ACC112 (cell line): ENCODE data around the gene CREB3L2.

Source experiments
- H2AFZ ChIP-seq: fragments of 200-600 bp; sonication (generic); one replicate; pipeline ENCODE4 v1.6.0; 2017; ENCODE audit warnings: antibody characterized with exemption, low read length; ENCODE audit not compliant: unreplicated experiment
- H3K27ac ChIP-seq: fragments of 200-600 bp; sonication (generic); 2 replicates; pipeline ENCODE4 v1.5.1; 2014; ENCODE audit warnings: low read depth, mild to moderate bottlenecking, antibody characterized with exemption, low read length, moderate library complexity
- H3K27me3 ChIP-seq: fragments of 200-600 bp; sonication (generic); 2 replicates; pipeline ENCODE4 v1.6.1; 2014; ENCODE audit warnings: mild to moderate bottlenecking, antibody characterized with exemption, low read length, moderate library complexity, mixed read lengths; ENCODE audit not compliant: insufficient read depth
- H3K36me3 ChIP-seq: fragments of 200-600 bp; sonication (generic); 2 replicates; pipeline ENCODE4 v1.6.1; 2016; ENCODE audit warnings: mild to moderate bottlenecking, antibody characterized with exemption, low read length, moderate library complexity, mixed read lengths; ENCODE audit not compliant: insufficient read depth
- H3K4me1 ChIP-seq: fragments of 200-600 bp; sonication (generic); one replicate; pipeline ENCODE4 v1.6.1; 2016; ENCODE audit warnings: low read length, mixed read lengths; ENCODE audit not compliant: insufficient read depth, unreplicated experiment, control insufficient read depth
- H3K4me3 ChIP-seq: fragments of 200-600 bp; sonication (generic); 2 replicates; pipeline ENCODE4 v1.5.1; 2014; ENCODE audit warnings: mild to moderate bottlenecking, low read depth, low read length
- H3K79me2 ChIP-seq: fragments of 200-600 bp; sonication (generic); one replicate; pipeline ENCODE4 v1.6.0; 2016; ENCODE audit warnings: low read length; ENCODE audit not compliant: control insufficient read depth, unreplicated experiment, insufficient read depth

Gene CREB3L2

DNA sequence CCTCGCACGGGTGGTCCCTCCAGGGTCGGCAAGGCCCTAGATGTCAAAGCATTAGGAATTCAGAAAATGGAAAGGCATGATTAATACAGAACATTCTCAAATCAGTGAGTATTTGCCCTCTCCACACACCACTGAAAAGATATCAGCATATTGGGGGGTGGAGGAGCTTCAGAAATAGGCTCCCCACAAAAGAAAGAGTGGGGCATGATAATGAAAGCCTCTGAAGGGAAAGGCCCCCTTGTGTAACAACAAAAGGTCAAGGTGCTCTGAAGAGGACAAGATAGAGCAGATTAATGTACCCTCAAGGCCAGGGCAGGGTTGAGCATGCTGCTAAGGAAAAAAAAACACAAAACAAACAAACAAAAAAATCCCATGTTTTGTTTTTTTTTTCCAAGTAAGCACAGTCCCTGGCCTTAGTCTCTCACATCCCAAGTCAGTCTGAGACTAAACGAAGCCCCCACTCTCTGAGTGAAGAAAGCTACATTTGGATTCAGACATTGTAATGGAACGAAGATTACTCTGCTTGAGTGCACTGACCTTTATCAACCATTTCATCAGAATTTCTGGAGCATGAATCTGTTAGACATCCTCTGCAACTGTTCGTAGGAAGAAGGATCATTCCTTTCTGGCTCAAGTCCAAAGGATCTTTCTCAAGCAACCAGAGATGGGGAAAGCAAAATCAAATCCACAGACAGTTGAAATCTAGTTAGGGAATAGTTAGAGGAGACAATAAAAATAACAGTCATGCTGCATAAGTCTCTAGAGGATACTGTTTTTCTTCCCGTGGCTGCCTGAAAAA, 127.7 kb downstream of the CREB3L2 start:
- Histone ChIP-seq H3K4me3 (peak overlapping the region; percentile 9; the same call in 1 of the 2 replicates), H3K4me1 (peaks cover 55% of the 10 kb centered on the region), H3K36me3 (peaks cover 40% of the 10 kb centered on the region), H3K79me2 (no peaks in the 10 kb centered on the region), H2AFZ (no peak overlapping the region), H3K27me3 (no peaks in the 10 kb centered on the region), H3K27ac (peak overlapping the region; percentile 97)

DNA sequence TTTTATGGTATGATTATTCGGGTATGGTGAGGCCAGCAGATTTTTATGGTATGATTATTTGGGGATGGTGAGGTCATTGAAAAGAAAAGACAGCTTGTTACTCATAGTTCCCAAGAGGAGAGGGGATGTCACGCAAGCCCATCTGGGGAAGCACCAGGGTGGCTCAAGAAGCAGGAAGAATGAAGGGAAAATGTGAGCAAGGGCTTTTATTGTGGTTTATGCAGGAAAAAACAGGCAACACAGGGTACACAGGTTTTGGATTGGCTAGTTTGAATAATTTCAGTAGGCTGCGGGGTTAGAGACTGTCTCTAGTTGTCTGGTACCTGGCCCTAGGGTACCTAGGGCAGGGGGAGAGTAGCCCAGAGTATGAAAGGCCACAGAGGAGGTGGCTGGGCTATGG, 128.4 kb downstream of the CREB3L2 start:
- Histone ChIP-seq H3K27ac (peak overlapping the region; percentile 97), H3K4me1 (peaks cover 48% of the 10 kb centered on the region), H3K79me2 (no peaks in the 10 kb centered on the region), H2AFZ (no peak overlapping the region), H3K36me3 (peaks cover 39% of the 10 kb centered on the region), H3K4me3 (peak overlapping the region; percentile 9; the same call in 1 of the 2 replicates), H3K27me3 (no peaks in the 10 kb centered on the region)

DNA sequence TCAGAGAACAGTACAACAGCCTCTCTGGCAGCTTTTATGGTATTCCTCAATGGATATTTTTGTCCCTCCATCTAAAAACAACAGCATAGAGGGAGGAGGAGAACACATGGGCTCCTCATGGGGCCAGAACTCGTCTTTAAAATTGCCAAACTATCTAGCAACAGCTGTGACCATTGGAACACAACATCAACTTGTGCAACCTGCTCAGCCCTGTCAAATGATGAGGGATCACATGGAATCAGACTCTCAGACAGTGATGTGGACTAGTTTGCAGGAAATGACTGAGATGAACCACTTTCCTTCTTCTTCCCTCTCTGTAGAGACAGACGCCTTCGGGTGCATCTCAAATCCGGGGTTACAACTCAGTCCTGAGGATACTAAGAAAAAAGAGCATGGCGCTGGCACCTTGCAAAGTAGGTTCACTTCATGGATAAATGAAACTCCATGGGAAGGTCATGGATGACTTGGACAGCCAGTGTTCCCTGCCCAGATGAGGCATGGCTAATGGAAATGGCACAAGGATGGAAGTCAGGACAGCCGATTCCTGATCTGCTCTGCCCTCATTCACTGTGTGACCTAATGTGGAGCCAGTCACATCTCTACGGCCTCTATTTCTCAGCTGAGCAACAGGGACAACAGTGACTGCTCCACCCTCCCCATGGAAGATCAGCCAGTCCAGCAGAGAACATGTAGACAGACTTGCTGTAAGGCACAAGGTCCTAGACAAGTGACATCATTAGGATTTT, 130.5 kb downstream of the CREB3L2 start:
- Histone ChIP-seq H3K4me1 (peaks cover 39% of the 10 kb centered on the region), H3K79me2 (no peaks in the 10 kb centered on the region), H3K27me3 (no peaks in the 10 kb centered on the region), H3K4me3 (no peak overlapping the region), H3K36me3 (peaks cover 43% of the 10 kb centered on the region), H2AFZ (no peak overlapping the region), H3K27ac (0 out of 2 replicates have a peak overlapping the region, but pooled peaks have one; percentile 2)

DNA sequence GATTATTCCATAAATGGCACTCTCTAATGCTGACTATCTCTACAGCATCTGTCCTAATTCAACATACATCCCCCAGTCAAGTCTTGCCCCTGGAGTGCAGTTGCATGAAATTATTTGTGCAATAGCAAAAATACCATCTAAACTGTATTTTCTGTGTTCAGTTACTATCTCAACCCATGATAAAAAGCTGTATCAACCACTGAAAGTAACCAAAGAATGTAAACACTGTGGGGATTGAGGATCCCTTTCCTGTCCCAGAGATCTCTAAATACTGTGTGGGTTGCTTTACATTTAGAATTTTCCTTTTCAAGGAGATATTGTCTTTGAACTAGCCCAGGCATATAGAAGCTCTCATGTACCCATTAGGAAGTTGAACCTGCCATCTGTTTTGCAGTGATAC, 131.2 kb downstream of the CREB3L2 start:
- Histone ChIP-seq H3K79me2 (no peaks in the 10 kb centered on the region), H3K27ac (peak overlapping the region; percentile 2; the same call in 1 of the 2 replicates), H2AFZ (no peak overlapping the region), H3K36me3 (peaks cover 49% of the 10 kb centered on the region), H3K27me3 (no peaks in the 10 kb centered on the region), H3K4me1 (peaks cover 33% of the 10 kb centered on the region), H3K4me3 (no peak overlapping the region)

DNA sequence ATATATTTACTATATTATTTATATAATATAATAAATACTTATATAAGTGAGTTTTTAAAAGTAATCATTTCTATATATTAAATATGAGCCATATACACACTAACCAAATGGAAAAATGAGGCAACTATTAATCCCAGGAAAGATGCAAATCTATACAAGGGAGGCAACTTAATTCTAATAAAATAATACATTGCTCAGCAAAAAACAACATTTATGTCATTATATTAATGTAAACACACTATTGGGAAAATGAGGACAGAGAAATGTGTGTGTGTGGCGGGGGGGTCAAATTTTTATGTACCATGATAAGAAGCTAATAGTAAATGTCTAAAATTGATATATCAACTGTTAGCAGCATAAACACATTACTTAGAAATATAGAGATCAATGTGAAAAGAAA, 131.8 kb downstream of the CREB3L2 start:
- Histone ChIP-seq H3K4me3 (no peak overlapping the region), H3K27me3 (no peaks in the 10 kb centered on the region), H3K4me1 (peaks cover 27% of the 10 kb centered on the region), H3K36me3 (peaks cover 55% of the 10 kb centered on the region), H2AFZ (no peak overlapping the region), H3K27ac (no peak overlapping the region), H3K79me2 (no peaks in the 10 kb centered on the region)

DNA sequence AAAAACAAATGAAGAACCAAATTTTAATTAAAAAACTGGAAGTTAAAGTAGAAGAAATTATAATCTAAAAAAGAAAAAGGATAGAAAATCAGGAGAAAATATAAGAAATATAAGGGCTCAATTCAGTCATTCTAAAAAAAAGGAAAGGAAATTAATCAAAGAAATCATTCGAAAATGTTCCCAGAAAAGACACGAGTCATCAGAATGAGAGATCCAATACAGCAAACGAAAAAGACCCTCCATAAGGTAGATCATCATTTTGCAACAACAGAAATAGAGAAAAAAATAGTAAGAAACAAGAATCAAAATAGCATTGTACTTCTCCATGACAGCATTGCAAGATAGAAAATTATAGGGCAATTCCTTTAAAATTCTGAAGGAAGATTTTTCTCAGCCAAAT, 132.6 kb downstream of the CREB3L2 start:
- Histone ChIP-seq H3K4me3 (no peak overlapping the region), H2AFZ (no peak overlapping the region), H3K4me1 (peaks cover 19% of the 10 kb centered on the region), H3K36me3 (peaks cover 62% of the 10 kb centered on the region), H3K79me2 (no peaks in the 10 kb centered on the region), H3K27ac (no peak overlapping the region), H3K27me3 (no peaks in the 10 kb centered on the region)

DNA sequence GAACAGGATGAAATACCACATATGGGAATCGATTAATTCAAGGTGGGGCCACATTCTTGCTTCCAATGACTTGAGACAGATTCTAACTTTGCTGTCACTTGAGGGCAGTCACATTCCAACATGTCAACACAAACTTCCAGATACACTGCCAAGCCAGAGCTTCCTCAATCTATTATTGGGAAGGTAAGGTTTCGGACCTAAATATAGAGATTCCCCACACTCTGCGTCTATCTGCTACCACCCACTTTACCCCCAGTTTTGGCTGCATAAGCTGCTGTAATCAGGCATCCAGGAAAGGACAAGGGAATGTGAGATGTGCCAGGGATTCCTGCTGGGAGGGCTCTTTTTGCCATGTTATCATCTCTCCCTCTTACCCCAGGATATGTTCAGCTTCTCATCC, 134.6 kb downstream of the CREB3L2 start:
- Histone ChIP-seq H2AFZ (no peak overlapping the region), H3K27ac (no peak overlapping the region), H3K79me2 (no peaks in the 10 kb centered on the region), H3K36me3 (peaks cover 56% of the 10 kb centered on the region), H3K4me3 (no peak overlapping the region), H3K4me1 (peaks cover under 1% of the 10 kb centered on the region), H3K27me3 (no peaks in the 10 kb centered on the region)

DNA sequence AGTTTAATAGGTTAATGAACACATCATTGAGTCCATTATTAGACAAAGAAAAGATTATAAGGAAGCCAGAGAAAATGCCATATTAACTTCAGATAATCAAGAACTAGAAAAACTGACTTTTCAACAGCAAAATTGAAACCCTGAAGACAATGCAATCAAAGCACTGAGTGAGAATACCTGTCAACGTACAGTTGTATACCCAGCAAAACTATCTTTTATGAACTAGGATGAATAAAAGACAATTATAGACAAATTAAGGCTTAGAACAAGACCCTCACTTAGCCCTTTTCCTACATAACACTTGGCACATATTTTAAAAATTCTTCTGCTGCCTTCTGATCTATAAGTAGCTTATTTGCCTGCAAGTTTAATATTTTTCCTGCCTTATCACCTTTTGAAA, 136.1 kb downstream of the CREB3L2 start:
- H2AFZ ChIP-seq: no peak overlapping the region
- peaks cover 53% of the 10 kb centered on the region for H3K36me3 ChIP-seq
- H3K27ac ChIP-seq: no peak overlapping the region
- H3K27me3 ChIP-seq: no peaks in the 10 kb centered on the region
- no peaks in the 10 kb centered on the region for H3K4me1 ChIP-seq
- H3K4me3 ChIP-seq: no peak overlapping the region
- no peaks in the 10 kb centered on the region for H3K79me2 ChIP-seq

DNA sequence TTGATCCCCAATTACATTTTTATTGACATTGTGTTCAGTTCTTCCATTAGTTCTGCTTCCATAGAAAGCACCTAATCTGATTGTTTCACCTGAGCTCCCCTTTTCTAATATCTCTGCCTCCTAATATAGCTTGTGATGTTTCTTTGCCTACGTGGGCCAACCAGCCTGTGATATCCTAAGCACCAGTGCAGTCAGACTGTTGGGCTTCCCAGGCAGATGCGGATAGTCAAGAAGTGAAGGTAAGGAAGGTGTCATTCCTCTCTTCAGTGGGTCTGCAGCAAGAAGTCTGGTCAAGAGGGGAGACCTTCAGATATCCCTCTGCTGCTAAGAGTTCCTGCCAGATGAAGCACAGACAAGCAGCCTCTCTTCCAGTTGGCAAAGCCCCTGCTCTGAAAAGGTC, 138.9 kb downstream of the CREB3L2 start:
- H3K79me2 ChIP-seq: no peaks in the 10 kb centered on the region
- no peak overlapping the region for H2AFZ ChIP-seq
- H3K27me3 ChIP-seq: no peaks in the 10 kb centered on the region
- H3K36me3 ChIP-seq: peaks cover 48% of the 10 kb centered on the region
- H3K4me1 ChIP-seq: no peaks in the 10 kb centered on the region
- no peak overlapping the region for H3K4me3 ChIP-seq
- H3K27ac ChIP-seq: no peak overlapping the region

DNA sequence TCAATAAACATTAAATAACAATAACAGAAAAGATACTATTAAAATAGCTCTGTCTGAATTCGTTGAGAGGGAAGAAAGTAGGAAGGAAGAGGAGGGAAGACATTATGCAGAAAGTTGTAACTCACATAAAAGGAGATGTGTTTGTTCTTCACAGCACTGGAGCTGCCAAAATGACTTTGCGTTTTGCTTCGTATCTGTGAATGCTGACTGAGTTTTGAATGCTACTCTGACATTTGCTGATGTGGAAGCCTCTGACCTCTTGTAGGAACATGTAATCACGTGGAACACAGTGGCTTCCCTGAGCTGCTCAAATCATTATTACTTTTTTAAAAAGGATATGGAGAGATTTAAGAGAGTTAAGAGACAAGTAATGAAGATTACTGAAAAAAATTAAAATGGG, 139.5 kb downstream of the CREB3L2 start:
- no peaks in the 10 kb centered on the region for H3K4me1 ChIP-seq
- no peak overlapping the region for H2AFZ ChIP-seq
- no peaks in the 10 kb centered on the region for H3K27me3 ChIP-seq
- H3K4me3 ChIP-seq: no peak overlapping the region
- no peaks in the 10 kb centered on the region for H3K79me2 ChIP-seq
- peaks cover 42% of the 10 kb centered on the region for H3K36me3 ChIP-seq
- no peak overlapping the region for H3K27ac ChIP-seq

DNA sequence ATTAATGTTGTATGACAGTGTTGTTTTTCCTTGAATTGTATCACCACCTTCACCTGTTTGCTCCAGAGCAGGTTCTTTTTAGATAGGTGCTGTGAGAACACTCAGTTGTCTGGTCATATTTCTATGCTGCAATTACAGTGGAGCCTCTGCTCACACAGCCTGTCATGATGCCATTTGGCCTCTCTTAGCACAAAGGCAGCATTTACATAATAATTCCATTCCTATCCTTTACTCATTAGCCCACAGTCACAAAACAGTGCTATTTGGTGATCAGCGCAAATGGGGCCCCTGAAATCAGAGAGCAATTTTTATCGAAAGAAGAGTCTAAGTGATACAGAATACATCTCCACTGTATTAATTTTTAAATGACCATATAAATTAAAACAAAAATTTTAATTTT, 141.3 kb downstream of the CREB3L2 start:
- Histone ChIP-seq H2AFZ (no peak overlapping the region), H3K36me3 (peaks cover 24% of the 10 kb centered on the region), H3K4me3 (no peak overlapping the region), H3K27ac (no peak overlapping the region), H3K79me2 (no peaks in the 10 kb centered on the region), H3K27me3 (no peaks in the 10 kb centered on the region), H3K4me1 (no peaks in the 10 kb centered on the region)
